HG02981 (cell line): ENCODE measurements around the gene TMEM242.

Source experiments
- ATAC-seq: cut with Tn5 transposase; IDR thresholded peaks from one replicate; pipeline ENCODE4 v1.9.1; 2021; ENCODE audit warnings: mild to moderate bottlenecking, moderate library complexity; ENCODE audit not compliant: unreplicated experiment

The TMEM242 gene

GRCh38 chr6:157272866-157273755 is 50.2 kb downstream of the TMEM242 start:
- no peak for ATAC-seq

- ATAC-seq: no peak
Measured at GRCh38 chr6:157272372-157272771, 50.9 kb downstream of the TMEM242 start.

- no peak for ATAC-seq
Measured at GRCh38 chr6:157271911-157272310, 51.4 kb downstream of the TMEM242 start.

GRCh38 chr6:157271441-157271840 is 51.9 kb downstream of the TMEM242 start:
- ATAC-seq: no peak

GRCh38 chr6:157270916-157271315 is 52.4 kb downstream of the TMEM242 start:
- no peak for ATAC-seq

GRCh38 chr6:157270308-157270707 is 53.0 kb downstream of the TMEM242 start:
- ATAC-seq: no peak

GRCh38 chr6:157269261-157269794 is 54.0 kb downstream of the TMEM242 start:
- no peak for ATAC-seq

- no peak for ATAC-seq
Measured at GRCh38 chr6:157268835-157269234, 54.5 kb downstream of the TMEM242 start.

- ATAC-seq: no peak
Measured at GRCh38 chr6:157268396-157268795, 54.9 kb downstream of the TMEM242 start.

GRCh38 chr6:157267654-157268053 is 55.7 kb downstream of the TMEM242 start:
- no peak for ATAC-seq

GRCh38 chr6:157267109-157267611 is 56.2 kb downstream of the TMEM242 start:
- no peak for ATAC-seq

GRCh38 chr6:157266274-157267101 is 56.8 kb downstream of the TMEM242 start:
- ATAC-seq: no peak

- ATAC-seq: no peak
Measured at GRCh38 chr6:157265635-157266034, 57.7 kb downstream of the TMEM242 start.

GRCh38 chr6:157265186-157265585 is 58.1 kb downstream of the TMEM242 start:
- no peak for ATAC-seq

- no peak for ATAC-seq
Measured at GRCh38 chr6:157264701-157265100, 58.6 kb downstream of the TMEM242 start.

GRCh38 chr6:157263881-157264397 is 59.4 kb downstream of the TMEM242 start:
- ATAC-seq: no peak

- no peak for ATAC-seq
Measured at GRCh38 chr6:157263146-157263545, 60.2 kb downstream of the TMEM242 start.

- no peak for ATAC-seq
Measured at GRCh38 chr6:157261606-157262005, 61.7 kb downstream of the TMEM242 start.

- ATAC-seq: no peak
Measured at GRCh38 chr6:157260735-157261410, 62.4 kb downstream of the TMEM242 start.

GRCh38 chr6:157259443-157259842 is 63.9 kb downstream of the TMEM242 start:
- no peak for ATAC-seq

GRCh38 chr6:157258878-157259277 is 64.4 kb downstream of the TMEM242 start:
- no peak for ATAC-seq
